NCI-H2196 treated with DMSO at 0.1 percent for 48 hours (cell line): ENCODE measurements around the gene TMEM204.
"Not testable (repeated sequence)": the region's sequence is repeated elsewhere in the genome, so short reads cannot be mapped to it uniquely, and the experiment has no call there.

Experiments
- DNase-seq: peaks from one replicate; lab custom pipeline; 2025; ENCODE audit not compliant: unreplicated experiment; lab: John Stamatoyannopoulos, UW

TMEM204 gene

DNA sequence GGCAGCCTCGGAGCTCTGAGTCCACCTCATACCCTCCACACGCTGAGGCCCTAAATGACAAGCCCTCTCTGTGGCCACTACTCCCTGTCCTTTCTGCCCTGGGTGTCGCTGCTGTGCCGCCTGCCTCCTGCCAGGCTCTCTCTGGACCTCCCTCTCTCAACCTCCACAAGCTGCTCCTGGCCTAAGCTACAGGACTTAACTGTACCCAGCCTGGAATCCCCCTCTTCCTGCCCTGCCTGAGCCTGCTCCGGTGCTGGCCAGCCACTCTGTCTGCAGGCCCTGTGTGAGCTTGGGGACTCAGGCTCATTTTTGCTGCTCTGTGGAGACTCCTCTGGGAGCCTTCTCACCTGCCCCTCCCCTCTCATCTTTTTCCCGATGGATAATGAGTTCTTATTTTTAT lies 56.9 kb downstream of the TMEM204 start:
- DNase-seq, result no peak

DNA sequence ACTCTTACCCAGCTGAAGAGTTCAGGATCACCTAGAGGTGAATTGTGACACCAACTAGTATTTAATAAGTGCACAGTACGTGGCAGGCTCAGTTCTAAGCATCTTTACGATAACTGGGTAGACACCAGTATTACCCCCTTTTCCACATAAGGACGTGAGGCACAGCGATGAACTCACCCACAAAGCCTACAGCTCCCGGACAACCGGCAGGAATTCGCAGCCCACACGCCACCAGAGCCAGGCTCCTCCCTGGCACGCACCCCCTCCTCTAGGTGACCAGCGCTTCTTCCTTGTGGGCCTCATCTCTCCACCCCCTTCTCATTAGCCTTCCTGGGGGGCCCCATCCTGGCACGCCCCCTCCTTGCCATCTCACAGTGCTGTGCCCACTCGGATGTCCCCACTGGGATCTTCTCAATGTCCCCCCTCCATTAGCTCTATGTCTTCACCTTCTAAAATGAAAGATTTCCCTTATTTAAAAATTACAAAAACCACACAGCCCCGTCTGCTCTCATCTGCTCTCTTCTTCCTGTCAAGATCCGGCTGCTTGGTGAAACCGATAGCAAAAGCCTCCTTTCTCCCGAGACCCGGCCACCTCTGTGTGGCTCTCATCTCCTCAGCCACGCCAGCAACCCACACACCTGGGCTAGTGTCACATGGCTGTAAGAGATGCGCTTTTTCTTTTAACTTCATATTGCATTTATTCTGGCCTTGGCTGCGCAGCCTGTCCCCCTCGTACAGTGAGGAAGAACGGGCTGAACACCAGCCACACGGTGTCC lies 57.7 kb downstream of the TMEM204 start:
- DNase-seq, result no peak

DNA sequence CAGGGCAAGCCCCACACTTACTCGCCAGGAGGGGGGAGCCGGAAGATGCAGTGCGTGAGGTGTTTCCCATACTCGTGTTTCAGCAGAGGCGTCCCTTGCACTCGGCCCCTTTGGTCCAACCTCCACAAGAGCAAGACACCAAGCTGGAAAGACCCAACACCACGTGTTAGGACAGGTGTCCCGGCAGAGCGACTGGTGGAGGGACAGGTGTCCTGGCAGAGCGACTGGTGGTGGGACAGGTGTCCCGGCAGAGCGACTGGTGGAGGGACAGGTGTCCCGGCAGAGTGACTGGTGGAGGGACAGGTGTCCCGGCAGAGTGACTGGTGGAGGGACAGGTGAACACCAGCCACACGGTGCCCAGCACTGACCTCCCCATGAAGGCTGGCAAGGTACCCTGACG lies 59.0 kb downstream of the TMEM204 start:
- no peak for DNase-seq

DNA sequence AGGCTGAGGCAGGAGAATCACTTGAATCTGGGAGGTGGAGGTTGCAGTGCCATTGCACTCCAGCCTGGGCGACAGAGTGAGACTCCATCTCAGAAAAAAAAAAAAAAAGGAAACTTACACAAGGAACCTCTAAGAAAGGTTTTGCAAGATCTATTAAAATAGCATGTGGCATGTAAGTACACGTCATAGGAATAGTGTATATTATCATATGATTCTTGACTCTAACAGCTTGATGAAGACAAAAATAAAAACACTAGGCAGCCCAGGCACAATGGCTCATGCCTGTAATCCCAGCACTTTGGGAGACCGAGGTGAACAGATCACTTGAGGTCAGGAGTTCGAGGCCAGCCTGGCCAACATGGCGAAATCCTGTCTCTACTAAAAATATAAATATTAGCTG lies 62.0 kb downstream of the TMEM204 start:
- not testable (repeated sequence) for DNase-seq

DNA sequence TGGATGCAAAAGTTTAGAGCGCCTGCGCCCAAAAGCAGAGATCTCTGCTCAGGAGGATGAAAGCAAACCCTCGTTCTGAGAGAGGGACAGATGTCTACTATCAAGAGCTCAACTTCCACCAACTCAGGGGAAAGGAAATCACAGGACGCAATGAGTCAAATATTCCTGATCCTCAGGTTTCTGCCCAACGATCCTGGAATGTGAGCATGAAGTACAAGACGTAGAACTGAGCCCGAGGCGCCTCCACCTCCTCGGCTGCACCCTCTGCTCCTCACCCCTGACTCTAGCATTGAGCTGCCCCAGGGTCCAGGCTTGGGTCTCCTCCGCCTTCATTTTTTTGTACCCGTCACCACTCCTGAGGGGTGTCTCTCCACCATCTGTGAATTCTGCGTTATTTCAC lies 63.0 kb downstream of the TMEM204 start:
- no peak for DNase-seq

DNA sequence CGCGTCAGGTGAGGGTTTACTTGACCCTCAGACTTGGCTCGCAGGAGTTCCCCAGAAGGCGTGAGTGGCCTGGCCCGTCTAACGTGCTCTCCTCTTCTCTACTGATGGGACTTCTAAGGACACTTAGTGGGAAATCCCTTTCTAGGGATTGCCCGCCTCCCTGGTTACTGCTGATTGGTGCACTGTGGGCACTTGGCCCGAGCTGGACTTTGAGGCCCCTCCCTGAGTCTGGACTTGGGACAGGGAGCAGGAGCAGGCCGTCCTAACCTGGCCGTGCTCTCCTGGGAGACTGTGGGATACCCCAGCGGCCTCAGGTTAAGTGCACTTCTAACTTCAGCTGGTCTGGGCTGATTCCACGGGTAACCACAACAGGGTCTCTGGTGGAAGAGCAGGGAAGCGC lies 63.7 kb downstream of the TMEM204 start:
- no peak for DNase-seq

DNA sequence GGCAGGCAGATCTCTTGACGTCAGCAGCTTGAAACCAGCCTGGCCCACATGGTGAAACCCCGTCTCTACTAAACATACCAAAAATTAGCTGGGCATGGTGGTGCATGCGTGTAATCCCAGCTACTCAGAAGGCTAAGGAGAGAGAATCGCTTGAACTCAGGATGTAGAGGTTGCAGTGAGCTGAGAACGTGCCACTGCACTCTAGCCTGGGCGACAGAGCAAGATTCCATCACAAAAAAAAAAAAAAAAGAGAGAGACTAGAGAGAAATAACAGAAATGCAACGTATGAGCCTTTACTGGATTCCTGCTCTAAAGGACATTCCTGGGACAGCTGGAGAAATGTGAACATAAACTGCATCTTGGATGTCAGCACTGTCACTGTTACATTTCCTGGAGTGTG lies 67.6 kb downstream of the TMEM204 start:
- no peak for DNase-seq

DNA sequence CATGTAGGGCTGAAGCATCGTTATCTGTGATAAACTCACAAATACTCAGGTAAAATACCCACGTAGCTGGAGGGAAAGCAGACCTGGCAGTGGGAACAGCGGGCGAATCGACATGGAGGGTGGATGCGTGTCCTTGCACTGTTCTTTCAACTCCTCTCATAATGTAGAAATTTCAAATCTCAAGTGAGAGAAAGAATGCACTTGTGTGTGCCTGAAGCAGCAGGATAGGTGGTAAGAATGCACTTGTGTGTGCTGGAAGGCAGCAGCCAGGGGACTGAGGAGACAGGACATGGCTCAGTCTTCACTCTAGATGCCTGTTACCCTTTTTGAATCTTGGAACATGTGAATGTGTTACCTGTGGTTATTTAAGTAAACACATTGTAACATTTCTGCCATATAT lies 68.0 kb downstream of the TMEM204 start:
- DNase-seq, result no peak

DNA sequence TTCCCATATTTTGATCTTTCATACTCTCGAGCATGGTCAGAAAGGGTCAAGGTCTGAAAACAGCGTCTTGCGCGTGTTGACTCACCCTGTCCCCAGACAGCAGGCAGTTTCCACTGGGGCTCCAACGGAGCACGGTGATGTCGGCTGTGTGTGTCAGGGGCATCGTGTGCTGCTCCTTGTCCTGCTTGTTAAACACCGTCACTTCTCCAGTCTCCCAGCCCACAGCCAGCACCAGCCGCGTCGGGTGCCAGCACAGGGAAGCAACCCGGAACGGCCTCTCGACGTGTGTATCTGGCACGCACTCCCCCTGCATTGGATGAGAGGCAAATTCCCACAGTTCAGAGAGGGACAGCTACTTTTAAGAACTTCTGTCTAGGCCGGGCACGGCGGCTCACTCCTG lies 68.8 kb downstream of the TMEM204 start:
- no peak for DNase-seq
